ENCODE data around the gene NGFR. TPM values are rescaled to one million over a fixed set of nuclear protein-coding genes. Genes with fewer than 3 reads are reported as not detected.

NGFR gene
- total RNA-seq, 4 donors from 2014 or later: 3.0 to 40.5 (median 19.1) TPM

DNA sequence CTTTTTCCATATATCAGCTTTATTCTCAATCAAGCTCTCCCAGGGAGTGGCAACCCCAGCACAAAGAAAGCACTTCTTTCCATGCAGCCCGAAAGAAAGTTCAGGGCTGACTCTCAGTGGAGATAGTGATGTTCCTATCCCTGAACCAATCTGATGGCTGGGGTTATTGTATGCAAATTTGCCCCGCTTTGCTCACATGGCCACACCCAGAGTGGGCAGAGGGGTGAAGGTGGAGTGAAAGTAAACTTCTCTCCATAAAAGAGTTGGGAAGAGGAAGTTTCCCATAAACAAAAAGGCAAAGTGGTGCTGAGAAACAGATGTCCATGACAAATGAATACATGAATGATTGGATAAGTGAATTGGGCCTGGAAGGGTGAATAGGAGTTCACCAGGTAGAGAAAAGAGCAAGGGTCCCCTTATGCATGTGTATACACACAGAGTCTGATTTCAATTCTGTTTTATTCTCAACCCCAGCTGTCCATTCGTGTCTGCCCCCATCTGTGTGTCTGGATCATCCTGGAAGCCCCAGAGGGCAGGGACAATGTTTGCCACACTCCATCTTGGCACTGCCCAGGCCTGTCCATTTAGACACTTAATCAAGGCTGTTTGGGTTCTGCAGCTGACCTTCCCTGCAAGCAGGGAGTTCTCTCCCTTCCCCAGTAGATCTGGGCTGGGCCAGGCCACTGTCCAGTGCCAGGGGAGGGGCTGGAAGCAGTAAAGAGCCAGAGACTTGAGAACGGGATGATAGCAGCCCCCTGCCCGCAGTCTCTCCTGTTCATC is 14.1 kb upstream of the NGFR start:
- TF ChIP-seq, protein P1, sequence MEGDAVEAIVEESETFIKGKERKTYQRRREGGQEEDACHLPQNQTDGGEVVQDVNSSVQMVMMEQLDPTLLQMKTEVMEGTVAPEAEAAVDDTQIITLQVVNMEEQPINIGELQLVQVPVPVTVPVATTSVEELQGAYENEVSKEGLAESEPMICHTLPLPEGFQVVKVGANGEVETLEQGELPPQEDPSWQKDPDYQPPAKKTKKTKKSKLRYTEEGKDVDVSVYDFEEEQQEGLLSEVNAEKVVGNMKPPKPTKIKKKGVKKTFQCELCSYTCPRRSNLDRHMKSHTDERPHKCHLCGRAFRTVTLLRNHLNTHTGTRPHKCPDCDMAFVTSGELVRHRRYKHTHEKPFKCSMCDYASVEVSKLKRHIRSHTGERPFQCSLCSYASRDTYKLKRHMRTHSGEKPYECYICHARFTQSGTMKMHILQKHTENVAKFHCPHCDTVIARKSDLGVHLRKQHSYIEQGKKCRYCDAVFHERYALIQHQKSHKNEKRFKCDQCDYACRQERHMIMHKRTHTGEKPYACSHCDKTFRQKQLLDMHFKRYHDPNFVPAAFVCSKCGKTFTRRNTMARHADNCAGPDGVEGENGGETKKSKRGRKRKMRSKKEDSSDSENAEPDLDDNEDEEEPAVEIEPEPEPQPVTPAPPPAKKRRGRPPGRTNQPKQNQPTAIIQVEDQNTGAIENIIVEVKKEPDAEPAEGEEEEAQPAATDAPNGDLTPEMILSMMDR (IDR thresholded peaks at IDR 0.05): no peak
- no peak for TF ChIP-seq POLR2A (IDR thresholded peaks at IDR 0.05)
- WGBS, 2 donors: 75 to 80% methylated on average over 5 of the region's 5 CpGs
- intact Hi-C loops (cut with DNase I; ENCODE audit: low total_unique reads): no loop called here
- DNase-seq (ENCODE audit: low spot score in 2 of 2): no peak
- H3K4me3 ChIP-seq (ENCODE audit: low read depth, poor library complexity, severe bottlenecking): no peak overlapping the region

DNA sequence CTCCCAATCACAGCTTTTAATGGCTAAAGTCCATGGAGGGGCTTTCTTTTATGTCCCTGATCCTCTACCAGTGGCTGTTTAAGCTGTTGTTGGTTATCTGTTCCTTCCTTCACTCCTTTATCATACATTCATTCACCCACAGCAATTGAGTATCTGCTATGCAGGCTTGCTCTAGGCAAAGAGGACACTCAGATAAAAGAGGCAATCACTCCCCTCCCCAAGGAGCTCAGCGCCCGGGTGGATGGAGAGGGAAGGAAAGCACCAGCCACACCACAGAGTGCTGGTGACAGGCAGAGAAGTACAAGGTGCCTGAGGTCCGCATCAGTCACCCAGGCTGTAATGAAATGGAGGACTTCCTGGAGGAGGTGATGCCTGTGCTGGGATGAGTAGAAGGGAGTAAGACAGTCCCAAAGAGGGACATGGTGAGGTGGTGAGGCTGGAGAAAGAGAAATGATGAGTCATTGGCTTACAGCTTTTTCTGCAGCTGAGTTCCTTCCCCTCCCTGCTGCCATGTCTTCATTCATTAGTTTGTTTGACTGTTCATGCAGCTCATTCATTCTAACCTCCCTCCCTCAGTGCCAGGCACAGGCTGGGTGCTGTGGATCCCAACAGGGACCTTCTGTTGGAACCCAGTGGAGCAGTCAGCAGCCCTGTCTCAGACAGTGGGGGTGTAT is 12.8 kb upstream of the NGFR start:
- 80 to 87% methylated on average over 3 of the region's 3 CpGs for WGBS, 2 donors
- TF ChIP-seq, protein P1 (IDR thresholded peaks at IDR 0.05): no peak
- TF ChIP-seq POLR2A (IDR thresholded peaks at IDR 0.05): no peak
- DNase-seq (ENCODE audit: low spot score in 2 of 2): no peak
- H3K4me3 ChIP-seq (ENCODE audit: low read depth, poor library complexity, severe bottlenecking): no peak overlapping the region
- intact Hi-C loops (cut with DNase I; ENCODE audit: low total_unique reads): no loop called here

DNA sequence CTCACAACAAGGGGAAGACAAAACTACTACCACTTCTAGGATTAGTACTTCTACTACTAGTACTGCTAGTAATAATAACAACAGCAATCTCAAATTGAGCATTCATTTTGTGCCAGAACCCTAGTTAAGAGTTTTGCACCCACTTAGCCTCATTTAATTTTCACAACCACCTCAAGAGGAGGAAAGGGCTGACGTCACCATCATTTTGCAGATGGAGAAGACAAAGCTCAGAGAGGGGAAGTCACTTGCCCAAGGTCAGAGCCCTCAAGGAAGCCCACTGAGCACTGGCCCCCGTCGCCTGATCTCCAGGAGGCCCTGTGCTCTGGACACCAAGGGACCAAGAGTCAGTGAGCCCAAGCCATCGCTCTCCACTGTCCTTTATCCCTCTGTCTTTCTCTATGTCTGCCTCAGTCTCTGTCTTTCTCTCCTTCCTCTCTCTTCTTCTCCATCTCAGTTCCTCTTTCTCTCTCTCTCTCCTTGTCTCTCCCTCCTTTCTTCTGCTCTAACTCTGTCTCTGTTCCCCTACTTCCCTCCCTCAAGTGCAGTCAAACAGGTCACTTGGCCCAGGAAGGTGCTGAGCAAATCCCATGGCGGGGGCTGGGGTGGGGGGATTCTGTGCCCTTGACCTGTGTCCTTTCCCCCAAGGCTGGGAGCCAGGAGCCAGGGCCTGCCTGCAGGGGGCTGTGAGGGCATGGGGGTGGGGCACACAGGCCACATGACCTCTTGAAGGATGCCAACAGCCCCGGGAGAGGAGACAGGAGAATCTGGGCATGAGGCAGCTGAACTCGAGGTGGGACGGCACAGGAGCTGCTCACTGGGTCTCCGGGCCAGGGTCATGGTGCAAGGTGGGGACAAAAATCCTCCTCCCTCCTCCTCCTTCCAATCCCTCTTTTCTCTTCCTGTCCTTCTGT is 11.2 kb upstream of the NGFR start:
- H3K4me3 ChIP-seq (ENCODE audit: low read depth, poor library complexity, severe bottlenecking): no peak overlapping the region
- WGBS, 2 donors: 65 to 72% methylated on average over 9 of the region's 9 CpGs
- intact Hi-C loops (cut with DNase I; ENCODE audit: low total_unique reads): no loop called here
- DNase-seq (ENCODE audit: low spot score in 2 of 2): no peak
- TF ChIP-seq, protein P1 (IDR thresholded peaks at IDR 0.05): no peak
- TF ChIP-seq POLR2A (IDR thresholded peaks at IDR 0.05): no peak

DNA sequence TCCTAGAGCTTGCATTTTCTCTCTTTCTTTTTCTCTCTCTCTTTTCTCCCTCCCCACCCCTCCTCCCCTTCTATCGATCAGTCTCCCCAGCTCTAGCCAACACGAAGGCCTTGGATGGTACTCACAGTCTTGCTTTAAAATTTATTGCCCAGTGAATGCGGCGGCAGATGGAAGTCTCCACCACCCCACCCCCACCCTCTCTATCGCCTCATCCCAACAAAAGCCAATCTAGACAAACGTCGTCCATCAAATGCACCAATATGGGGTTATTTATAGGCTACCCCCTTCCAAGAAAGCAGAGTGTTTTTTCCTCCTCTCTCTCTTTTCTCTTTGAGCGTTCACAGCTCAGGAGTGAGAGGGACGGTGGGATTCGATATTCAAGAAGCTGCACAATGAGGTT is 10.5 kb upstream of the NGFR start:
- intact Hi-C loops (cut with DNase I; ENCODE audit: low total_unique reads): no loop called here
- no peak for DNase-seq (ENCODE audit: low spot score in 2 of 2)
- WGBS, 2 donors: 76 to 84% methylated on average over 10 of the region's 10 CpGs
- TF ChIP-seq POLR2A (IDR thresholded peaks at IDR 0.05): no peak
- TF ChIP-seq, protein P1 (IDR thresholded peaks at IDR 0.05): no peak
- no peak overlapping the region for H3K4me3 ChIP-seq (ENCODE audit: low read depth, poor library complexity, severe bottlenecking)

DNA sequence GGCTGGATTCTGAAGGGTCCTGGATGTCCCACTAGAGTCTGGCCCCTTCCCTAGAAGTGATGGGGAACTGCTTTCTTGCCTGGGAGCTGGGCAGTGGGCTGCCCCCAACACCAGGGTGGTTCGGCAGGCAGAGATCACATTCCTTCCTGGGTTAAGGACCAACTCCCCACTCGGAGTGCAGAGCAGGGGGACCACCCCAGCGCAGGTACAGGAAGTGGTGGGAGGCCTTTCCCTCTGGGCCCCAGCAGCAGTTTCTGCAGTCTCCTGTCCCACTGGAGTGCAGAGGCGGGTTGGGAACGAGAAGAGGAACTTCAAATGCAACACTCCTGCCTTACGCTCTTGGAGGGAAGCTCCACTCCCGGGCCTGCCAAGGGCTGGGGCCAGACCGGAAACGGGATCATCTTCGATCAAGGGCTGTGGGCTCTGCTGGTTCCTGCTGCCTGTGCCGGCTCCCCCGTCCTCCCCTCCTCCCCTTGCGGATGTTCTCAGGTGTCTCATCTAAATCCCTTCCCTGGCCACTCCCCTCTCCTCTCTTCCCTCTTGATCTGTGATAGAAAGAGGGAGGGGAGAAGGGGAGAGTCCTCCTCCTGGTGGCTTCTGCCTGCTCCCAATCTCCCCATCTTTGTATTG is 9.0 kb upstream of the NGFR start:
- no peak for TF ChIP-seq POLR2A (IDR thresholded peaks at IDR 0.05)
- 13 to 25% methylated on average over 7 to 13 of the region's 13 CpGs for whole genome bisulfite sequencing, 2 donors
- H3K4me3 ChIP-seq (ENCODE audit: low read depth, poor library complexity, severe bottlenecking): no peak overlapping the region
- no peak for DNase-seq (ENCODE audit: low spot score in 2 of 2)
- intact Hi-C loops (cut with DNase I; ENCODE audit: low total_unique reads): no loop called here

All from lower leg skin (tissue), 4 donors.